ENCODE results near the gene EGLN3. TPM values are rescaled to one million over a fixed set of nuclear protein-coding genes. Genes with fewer than 3 reads are reported as not detected.

The EGLN3 gene
- total RNA-seq, 4 donors from 2014 or later, result 161 to 299 (median 167) TPM

GRCh38 chr14:33959692-33960151 lies 8.8 kb upstream of the EGLN3 start:
- no peak overlapping the region for H3K4me3 ChIP-seq (ENCODE audit: low read depth, poor library complexity, severe bottlenecking)
- DNase-seq (ENCODE audit: low spot score in 2 of 2), result no peak
- TF ChIP-seq POLR2A (IDR thresholded peaks at IDR 0.05) (no peak), CTCF (IDR thresholded peaks at IDR 0.05) (no peak)
- intact Hi-C loops (cut with DNase I; ENCODE audit: low total_unique reads), result loop anchor here (10.0 kb wide), 1 partner anchor 65 kb away; no protein-coding TSS in a partner anchor
- WGBS, 2 donors, result 52 to 64% methylated on average over 4 of the region's 4 CpGs

- WGBS, 2 donors, result 87 to 88% methylated on average over 7 of the region's 7 CpGs
- TF ChIP-seq CTCF (IDR thresholded peaks at IDR 0.05) (no peak), POLR2A (IDR thresholded peaks at IDR 0.05) (no peak)
Observed at GRCh38 chr14:33958605-33959226, 7.8 kb upstream of the EGLN3 start.

GRCh38 chr14:33957993-33958392 lies 7.1 kb upstream of the EGLN3 start:
- H3K4me3 ChIP-seq (ENCODE audit: low read depth, poor library complexity, severe bottlenecking), result no peak overlapping the region
- WGBS, 2 donors, result 73 to 76% methylated on average over 3 of the region's 3 CpGs
- intact Hi-C loops (cut with DNase I; ENCODE audit: low total_unique reads), result loop anchor here (10.0 kb wide), 1 partner anchor 67 kb away; no protein-coding TSS in a partner anchor
- no peak for DNase-seq (ENCODE audit: low spot score in 2 of 2)
- no peak for TF ChIP-seq POLR2A (IDR thresholded peaks at IDR 0.05)
- no peak for TF ChIP-seq CTCF (IDR thresholded peaks at IDR 0.05)

More at GRCh38 chr14:33958605-33959226, 7.8 kb upstream of the EGLN3 start:
- H3K4me3 ChIP-seq (ENCODE audit: low read depth, poor library complexity, severe bottlenecking), result no peak overlapping the region
- intact Hi-C loops (cut with DNase I; ENCODE audit: low total_unique reads), result loop anchor here (10.0 kb wide), 1 partner anchor 66 kb away; no protein-coding TSS in a partner anchor
- no peak for DNase-seq (ENCODE audit: low spot score in 2 of 2)

- WGBS, 2 donors, result 88 to 96% methylated on average over 6 of the region's 6 CpGs
- no peak for TF ChIP-seq CTCF (IDR thresholded peaks at IDR 0.05)
- intact Hi-C loops (cut with DNase I; ENCODE audit: low total_unique reads), result loop anchor here (10.0 kb wide), 1 partner anchor 68 kb away; no protein-coding TSS in a partner anchor
- no peak overlapping the region for H3K4me3 ChIP-seq (ENCODE audit: low read depth, poor library complexity, severe bottlenecking)
- DNase-seq (ENCODE audit: low spot score in 2 of 2), result no peak
Observed at GRCh38 chr14:33957299-33957698, 6.4 kb upstream of the EGLN3 start.

GRCh38 chr14:33956640-33957039 lies 5.8 kb upstream of the EGLN3 start:
- 82 to 93% methylated on average over 2 of the region's 2 CpGs for WGBS, 2 donors
- intact Hi-C loops (cut with DNase I; ENCODE audit: low total_unique reads), result loop anchor here (10.0 kb wide), 1 partner anchor 68 kb away; no protein-coding TSS in a partner anchor
- H3K4me3 ChIP-seq (ENCODE audit: low read depth, poor library complexity, severe bottlenecking), result no peak overlapping the region
- DNase-seq (ENCODE audit: low spot score in 2 of 2), result no peak
- TF ChIP-seq POLR2A (IDR thresholded peaks at IDR 0.05) (no peak), CTCF (IDR thresholded peaks at IDR 0.05) (no peak)
